ENCODE data around the gene IGFN1. TPM values are rescaled to one million over a fixed set of nuclear protein-coding genes. Genes with fewer than 3 reads are reported as not detected.

IGFN1 gene
- total and polyA plus RNA-seq, 2 of the 4 experiments (the other 2 are of a cell fraction): 0.05 TPM; not detected in 1

- Histone ChIP-seq H2AFZ (replicated peaks; ENCODE audit: low read length, poor library complexity) (no peak overlapping the region), H4K91ac (ENCODE audit: insufficient read depth, low read depth, low read length) (no peak overlapping the region), H4K5ac (ENCODE audit: low read depth, low read length) (no peak overlapping the region), H3K4me1 (ENCODE audit: control insufficient read depth, insufficient read depth, low read length) (peaks cover 4% of the 10 kb centered on the region), H2AK9ac (replicated peaks; ENCODE audit: low read depth, low read length, poor library complexity) (no peak overlapping the region), H3K18ac (ENCODE audit: low read depth, low read length) (no peak overlapping the region), H3K36me3 (ENCODE audit: control insufficient read depth, insufficient read depth, low read length) (no peaks in the 10 kb centered on the region), H3K23ac (ENCODE audit: low read depth, low read length) (no peak overlapping the region), H3K27me3 (ENCODE audit: control insufficient read depth, insufficient read depth, low read length) (peaks cover 19% of the 10 kb centered on the region), H4K20me1 (ENCODE audit: insufficient read depth, low read length) (no peaks in the 10 kb centered on the region), H3K9me1 (ENCODE audit: insufficient read depth, low read length) (peaks cover 4% of the 10 kb centered on the region; the same call in 1 of the 2 replicates), H2BK20ac (ENCODE audit: low read depth, low read length) (no peak overlapping the region), H3K9ac (ENCODE audit: low read depth, low read length) (no peak overlapping the region), H3K56ac (ENCODE audit: extremely low read depth, insufficient read depth, low read length) (no peak overlapping the region), H2BK120ac (ENCODE audit: low read depth, low read length) (no peak overlapping the region), H3K4me3 (ENCODE audit: insufficient read depth, low read depth, low read length) (no peak overlapping the region), H2BK5ac (ENCODE audit: low read depth, low read length, poor library complexity, severe bottlenecking) (no peak overlapping the region), H3K14ac (replicated peaks; ENCODE audit: low read depth, low read length) (no peak overlapping the region), H3K9me3 (ENCODE audit: control insufficient read depth, insufficient read depth, low read length) (peaks cover 7% of the 10 kb centered on the region), H3K79me1 (ENCODE audit: low read depth in 1 of 2, low read length in 2 of 2) (no peaks in the 10 kb centered on the region), H2BK15ac (ENCODE audit: low read depth, low read length) (no peak overlapping the region), H3K27ac (ENCODE audit: insufficient read depth, low read length) (no peak overlapping the region), H3K4me2 (ENCODE audit: low read depth, low read length) (no peak overlapping the region), H3K4ac (ENCODE audit: low read depth, low read length) (no peak overlapping the region), H2AK5ac (ENCODE audit: low read depth, low read length) (no peak overlapping the region), H4K8ac (ENCODE audit: low read depth in 2 of 2, low read length in 2 of 2) (no peak overlapping the region)
- CTCF ChIA-PET: no interaction called here
- in situ Hi-C loops (cut with MboI; ENCODE audit: low sequenced_read_pairs) (no loop called here), dilution Hi-C loops (cut with HindIII; ENCODE audit: low sequenced_read_pairs, unreplicated experiment) (no loop called here), intact Hi-C loops (cut with micrococcal nuclease) (loop anchor here (10.0 kb wide), 1 partner anchor 95 kb away; no protein-coding TSS in a partner anchor)
- POLR2A ChIA-PET (ENCODE audit: unreplicated experiment): no interaction called here
- DNase-seq (no peak), ATAC-seq (ENCODE audit: low read depth) (no peak)
- WGBS, 2 experiments (ENCODE audit: extremely low coverage in 2 of 2, insufficient read length in 1 of 2): no CpG with 5 or more reads among the region's 1 CpG
- BruUV-seq (replicated peaks): no TSS peak
- TF ChIP-seq CTCF (conservative IDR thresholded peaks at IDR 0.05; ENCODE audit: low read depth, low read length) (no peak), NFE2L2 (IDR thresholded peaks at IDR 0.05; ENCODE audit: low read depth, low read length) (no peak), FOS (IDR thresholded peaks at IDR 0.05; ENCODE audit: low read depth, low read length) (no peak), BHLHE40 (IDR thresholded peaks at IDR 0.05; ENCODE audit: low read depth, low read length) (no peak), MAZ (IDR thresholded peaks at IDR 0.05; ENCODE audit: borderline replicate concordance, low read depth, low read length) (no peak), USF2 (IDR thresholded peaks at IDR 0.05; ENCODE audit: low read depth, low read length) (no peak), RAD21 (IDR thresholded peaks at IDR 0.05; ENCODE audit: low read length) (no peak), RCOR1 (IDR thresholded peaks at IDR 0.05; ENCODE audit: insufficient replicate concordance, low read length) (no peak), SMC3 (IDR thresholded peaks at IDR 0.05; ENCODE audit: low read depth, low read length) (no peak), CEBPB (IDR thresholded peaks at IDR 0.05; ENCODE audit: low read depth, low read length) (no peak), POLR2A (IDR thresholded peaks at IDR 0.05; ENCODE audit: low read depth, low read length) (no peak), RFX5 (IDR thresholded peaks at IDR 0.05; ENCODE audit: low read depth, low read length) (no peak), MXI1 (IDR thresholded peaks at IDR 0.05; ENCODE audit: borderline replicate concordance, low read depth, low read length) (no peak), MAFK (IDR thresholded peaks at IDR 0.05; ENCODE audit: low read depth, low read length) (no peak)
Observed at GRCh38 chr1:201180141-201180540, 10.5 kb upstream of the IGFN1 start.
